ENCODE results near the gene SPINK8.
"Not testable (repeated sequence)": the region's sequence is repeated elsewhere in the genome, so short reads cannot be mapped to it uniquely, and the experiment has no call there.

Gene SPINK8

GRCh38 chr3:48353987-48354386 is 20.5 kb upstream of the SPINK8 start:
- H2AFZ ChIP-seq (ENCODE audit: low read length, unreplicated experiment), result no peak overlapping the region
- no peaks in the 10 kb centered on the region for H3K79me2 ChIP-seq (ENCODE audit: control insufficient read depth, insufficient read depth, low read length, unreplicated experiment)
- H3K27me3 ChIP-seq (ENCODE audit: insufficient read depth, low read length), result peaks cover 47% of the 10 kb centered on the region
- no peak overlapping the region for H3K4me3 ChIP-seq (ENCODE audit: low read depth, low read length)
- no peak overlapping the region for H3K27ac ChIP-seq (ENCODE audit: low read depth, low read length)
- H3K36me3 ChIP-seq (ENCODE audit: insufficient read depth, low read length), result no peaks in the 10 kb centered on the region
- no peaks in the 10 kb centered on the region for H3K4me1 ChIP-seq (ENCODE audit: control insufficient read depth, insufficient read depth, low read length, unreplicated experiment)

GRCh38 chr3:48352546-48352945 is 19.1 kb upstream of the SPINK8 start:
- Histone ChIP-seq H3K79me2 (ENCODE audit: control insufficient read depth, insufficient read depth, low read length, unreplicated experiment) (no peaks in the 10 kb centered on the region), H3K4me1 (ENCODE audit: control insufficient read depth, insufficient read depth, low read length, unreplicated experiment) (no peaks in the 10 kb centered on the region), H3K36me3 (ENCODE audit: insufficient read depth, low read length) (no peaks in the 10 kb centered on the region), H3K27me3 (ENCODE audit: insufficient read depth, low read length) (peaks cover 42% of the 10 kb centered on the region), H3K27ac (ENCODE audit: low read depth, low read length) (no peak overlapping the region), H2AFZ (ENCODE audit: low read length, unreplicated experiment) (no peak overlapping the region), H3K4me3 (ENCODE audit: low read depth, low read length) (no peak overlapping the region)

GRCh38 chr3:48347500-48347899 is 14.0 kb upstream of the SPINK8 start:
- no peak overlapping the region for H2AFZ ChIP-seq (ENCODE audit: low read length, unreplicated experiment)
- H3K4me3 ChIP-seq (ENCODE audit: low read depth, low read length), result no peak overlapping the region
- peaks cover 23% of the 10 kb centered on the region for H3K27me3 ChIP-seq (ENCODE audit: insufficient read depth, low read length)
- H3K79me2 ChIP-seq (ENCODE audit: control insufficient read depth, insufficient read depth, low read length, unreplicated experiment), result no peaks in the 10 kb centered on the region
- no peaks in the 10 kb centered on the region for H3K36me3 ChIP-seq (ENCODE audit: insufficient read depth, low read length)
- H3K4me1 ChIP-seq (ENCODE audit: control insufficient read depth, insufficient read depth, low read length, unreplicated experiment), result no peaks in the 10 kb centered on the region
- no peak overlapping the region for H3K27ac ChIP-seq (ENCODE audit: low read depth, low read length)

GRCh38 chr3:48345946-48346572 is 12.6 kb upstream of the SPINK8 start:
- peaks cover 15% of the 10 kb centered on the region for H3K27me3 ChIP-seq (ENCODE audit: insufficient read depth, low read length)

GRCh38 chr3:48344867-48345507 is 11.5 kb upstream of the SPINK8 start:
- Histone ChIP-seq H3K36me3 (ENCODE audit: insufficient read depth, low read length) (no peaks in the 10 kb centered on the region), H3K4me3 (ENCODE audit: low read depth, low read length) (no peak overlapping the region), H3K79me2 (ENCODE audit: control insufficient read depth, insufficient read depth, low read length, unreplicated experiment) (no peaks in the 10 kb centered on the region), H3K4me1 (ENCODE audit: control insufficient read depth, insufficient read depth, low read length, unreplicated experiment) (no peaks in the 10 kb centered on the region), H3K27me3 (ENCODE audit: insufficient read depth, low read length) (peaks cover 11% of the 10 kb centered on the region), H3K27ac (ENCODE audit: low read depth, low read length) (no peak overlapping the region), H2AFZ (ENCODE audit: low read length, unreplicated experiment) (no peak overlapping the region)

More at GRCh38 chr3:48345946-48346572, 12.6 kb upstream of the SPINK8 start:
- Histone ChIP-seq H3K4me3 (ENCODE audit: low read depth, low read length) (no peak overlapping the region), H3K27ac (ENCODE audit: low read depth, low read length) (no peak overlapping the region), H3K79me2 (ENCODE audit: control insufficient read depth, insufficient read depth, low read length, unreplicated experiment) (no peaks in the 10 kb centered on the region), H3K4me1 (ENCODE audit: control insufficient read depth, insufficient read depth, low read length, unreplicated experiment) (no peaks in the 10 kb centered on the region), H2AFZ (ENCODE audit: low read length, unreplicated experiment) (no peak overlapping the region), H3K36me3 (ENCODE audit: insufficient read depth, low read length) (no peaks in the 10 kb centered on the region)

GRCh38 chr3:48343432-48343831 is 10.0 kb upstream of the SPINK8 start:
- H3K27ac ChIP-seq (ENCODE audit: low read depth, low read length), result no peak overlapping the region
- H3K27me3 ChIP-seq (ENCODE audit: insufficient read depth, low read length), result peaks cover 11% of the 10 kb centered on the region
- H3K4me3 ChIP-seq (ENCODE audit: low read depth, low read length), result no peak overlapping the region
- no peaks in the 10 kb centered on the region for H3K36me3 ChIP-seq (ENCODE audit: insufficient read depth, low read length)
- no peaks in the 10 kb centered on the region for H3K4me1 ChIP-seq (ENCODE audit: control insufficient read depth, insufficient read depth, low read length, unreplicated experiment)
- no peak overlapping the region for H2AFZ ChIP-seq (ENCODE audit: low read length, unreplicated experiment)
- no peaks in the 10 kb centered on the region for H3K79me2 ChIP-seq (ENCODE audit: control insufficient read depth, insufficient read depth, low read length, unreplicated experiment)

GRCh38 chr3:48338635-48339034 is 5.2 kb upstream of the SPINK8 start:
- no peaks in the 10 kb centered on the region for H3K79me2 ChIP-seq (ENCODE audit: control insufficient read depth, insufficient read depth, low read length, unreplicated experiment)
- no peak overlapping the region for H3K4me3 ChIP-seq (ENCODE audit: low read depth, low read length)
- H3K4me1 ChIP-seq (ENCODE audit: control insufficient read depth, insufficient read depth, low read length, unreplicated experiment), result peaks cover 4% of the 10 kb centered on the region
- no peak overlapping the region for H3K27ac ChIP-seq (ENCODE audit: low read depth, low read length)
- no peaks in the 10 kb centered on the region for H3K36me3 ChIP-seq (ENCODE audit: insufficient read depth, low read length)
- H2AFZ ChIP-seq (ENCODE audit: low read length, unreplicated experiment), result no peak overlapping the region
- peaks cover 20% of the 10 kb centered on the region for H3K27me3 ChIP-seq (ENCODE audit: insufficient read depth, low read length)

GRCh38 chr3:48337536-48337935 is 4.1 kb upstream of the SPINK8 start:
- H3K27me3 ChIP-seq (ENCODE audit: insufficient read depth, low read length), result peaks cover 31% of the 10 kb centered on the region
- not testable (repeated sequence) for H3K4me3 ChIP-seq (ENCODE audit: low read depth, low read length); H2AFZ ChIP-seq (ENCODE audit: low read length, unreplicated experiment); H3K27ac ChIP-seq (ENCODE audit: low read depth, low read length); H3K36me3 ChIP-seq (ENCODE audit: insufficient read depth, low read length); H3K79me2 ChIP-seq (ENCODE audit: control insufficient read depth, insufficient read depth, low read length, unreplicated experiment); H3K4me1 ChIP-seq (ENCODE audit: control insufficient read depth, insufficient read depth, low read length, unreplicated experiment)

GRCh38 chr3:48335286-48335685 is 1.8 kb upstream of the SPINK8 start:
- not testable (repeated sequence) for H3K79me2 ChIP-seq (ENCODE audit: control insufficient read depth, insufficient read depth, low read length, unreplicated experiment); H2AFZ ChIP-seq (ENCODE audit: low read length, unreplicated experiment); H3K36me3 ChIP-seq (ENCODE audit: insufficient read depth, low read length); H3K4me1 ChIP-seq (ENCODE audit: control insufficient read depth, insufficient read depth, low read length, unreplicated experiment); H3K4me3 ChIP-seq (ENCODE audit: low read depth, low read length); H3K27ac ChIP-seq (ENCODE audit: low read depth, low read length)
- H3K27me3 ChIP-seq (ENCODE audit: insufficient read depth, low read length), result peaks cover 35% of the 10 kb centered on the region

- Histone ChIP-seq H3K4me3 (ENCODE audit: low read depth, low read length) (no peak overlapping the region), H3K79me2 (ENCODE audit: control insufficient read depth, insufficient read depth, low read length, unreplicated experiment) (no peaks in the 10 kb centered on the region), H3K27me3 (ENCODE audit: insufficient read depth, low read length) (peaks cover 35% of the 10 kb centered on the region), H3K36me3 (ENCODE audit: insufficient read depth, low read length) (no peaks in the 10 kb centered on the region), H3K27ac (ENCODE audit: low read depth, low read length) (no peak overlapping the region), H3K4me1 (ENCODE audit: control insufficient read depth, insufficient read depth, low read length, unreplicated experiment) (peaks cover 4% of the 10 kb centered on the region), H2AFZ (ENCODE audit: low read length, unreplicated experiment) (no peak overlapping the region)
Observed at GRCh38 chr3:48334605-48335004, 1.1 kb upstream of the SPINK8 start.

GRCh38 chr3:48331706-48332435 is 1.6 kb downstream of the SPINK8 start:
- H3K27ac ChIP-seq (ENCODE audit: low read depth, low read length); H3K4me1 ChIP-seq (ENCODE audit: control insufficient read depth, insufficient read depth, low read length, unreplicated experiment); H3K36me3 ChIP-seq (ENCODE audit: insufficient read depth, low read length); H3K79me2 ChIP-seq (ENCODE audit: control insufficient read depth, insufficient read depth, low read length, unreplicated experiment); H2AFZ ChIP-seq (ENCODE audit: low read length, unreplicated experiment); H3K4me3 ChIP-seq (ENCODE audit: low read depth, low read length): not testable (repeated sequence)
- peaks cover 42% of the 10 kb centered on the region for H3K27me3 ChIP-seq (ENCODE audit: insufficient read depth, low read length)
